GM18858 (cell line): ENCODE data around the gene ZNF429.
"Not testable (repeated sequence)": the region's sequence is repeated elsewhere in the genome, so short reads cannot be mapped to it uniquely, and the experiment has no call there.

Experiments
- ATAC-seq: cut with Tn5 transposase; IDR thresholded peaks from one replicate; pipeline ENCODE4 v1.9.1; 2021; ENCODE audit not compliant: unreplicated experiment

Gene ZNF429

DNA sequence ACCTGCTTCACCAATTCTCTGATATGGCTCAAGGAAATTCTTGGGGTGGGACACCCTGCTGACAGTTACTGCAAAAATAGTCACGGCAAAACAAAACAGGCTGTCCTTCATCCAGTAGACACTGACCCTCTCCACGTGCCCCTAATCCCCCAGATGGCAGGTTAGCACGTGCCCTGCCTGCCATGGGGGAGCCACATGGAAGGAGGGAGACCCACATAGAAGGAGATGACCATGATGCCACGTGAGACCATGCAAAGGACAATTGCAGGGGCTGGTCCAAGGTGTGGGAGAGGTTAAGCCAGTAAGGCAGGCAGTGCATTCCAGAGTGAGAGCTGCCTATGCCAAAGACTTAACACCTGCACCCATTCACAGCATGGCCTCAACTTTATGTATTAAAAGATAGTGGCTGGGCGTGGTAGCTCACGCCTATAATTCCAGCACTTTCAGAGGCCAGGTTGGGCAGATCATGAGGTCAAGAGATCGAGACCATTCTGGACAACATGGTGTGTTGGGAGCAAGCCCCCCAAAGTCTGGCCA lies 82.7 kb downstream of the ZNF429 start:
- ATAC-seq: no peak

GRCh38 chr19:21590867-21591266 lies 85.5 kb downstream of the ZNF429 start:
- ATAC-seq: no peak

DNA sequence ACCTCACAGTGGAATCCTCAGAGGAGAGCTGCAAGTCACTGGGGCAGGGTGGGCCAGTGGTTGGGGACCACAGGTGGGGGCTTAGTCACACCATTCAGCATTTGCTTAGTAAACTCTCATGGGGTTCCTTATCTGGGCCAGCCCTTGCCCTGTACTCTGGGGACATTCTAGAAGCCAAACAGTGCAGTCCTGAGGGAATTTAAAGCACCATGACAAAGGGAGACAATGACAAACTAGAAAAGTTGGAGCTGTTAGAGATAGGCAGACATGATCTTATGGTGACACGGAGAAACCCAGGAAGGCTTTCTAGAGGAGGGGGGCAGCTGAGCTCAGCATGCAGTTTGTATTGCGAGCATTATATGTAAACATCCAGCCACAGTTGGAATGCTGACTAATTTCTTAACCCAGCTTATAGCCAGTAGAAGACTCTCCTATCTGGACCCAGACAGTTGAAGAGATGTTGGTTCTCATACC lies 87.6 kb downstream of the ZNF429 start:
- no peak for ATAC-seq

GRCh38 chr19:21593502-21593901 lies 88.1 kb downstream of the ZNF429 start:
- ATAC-seq: no peak

DNA sequence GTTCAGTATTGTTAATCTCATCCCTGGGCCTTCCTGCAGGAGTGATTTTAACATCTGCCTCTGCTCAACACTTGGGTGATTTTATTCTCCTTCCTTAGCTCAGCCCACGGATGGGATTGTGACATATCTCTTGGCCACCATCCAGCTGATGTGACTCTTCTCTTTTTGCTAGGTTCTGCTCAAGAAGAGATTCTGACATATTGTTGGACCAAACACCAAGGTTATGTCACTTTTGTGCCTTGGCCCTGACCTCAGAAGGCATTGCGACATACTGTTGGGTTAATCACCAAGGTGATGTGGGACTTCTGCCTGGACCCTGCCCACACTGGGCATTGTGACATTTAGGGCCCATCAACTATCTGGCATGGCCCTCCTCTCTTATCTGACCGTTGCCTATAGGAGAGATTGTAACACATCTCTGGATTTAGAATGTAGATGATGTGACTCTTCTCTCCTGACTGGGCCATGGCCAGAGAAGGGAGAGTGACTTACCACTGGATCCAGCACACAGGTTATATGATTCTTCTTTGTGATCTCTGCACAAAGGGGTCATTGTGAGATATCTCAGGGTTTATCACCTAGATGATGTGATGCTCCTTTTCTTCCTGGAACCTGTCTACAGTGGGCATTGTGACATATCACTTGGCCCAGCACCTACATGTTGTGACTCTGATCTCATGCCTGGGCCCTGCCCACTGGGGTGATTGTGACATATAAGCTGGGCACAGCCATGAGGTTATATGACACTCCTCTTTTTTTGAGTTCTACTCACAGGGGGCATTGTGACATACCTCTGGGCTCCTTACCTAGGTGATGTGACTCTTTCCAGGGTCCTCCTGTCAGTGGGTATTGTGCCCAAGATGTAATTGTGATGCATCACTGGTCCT lies 88.8 kb downstream of the ZNF429 start:
- ATAC-seq: no peak

DNA sequence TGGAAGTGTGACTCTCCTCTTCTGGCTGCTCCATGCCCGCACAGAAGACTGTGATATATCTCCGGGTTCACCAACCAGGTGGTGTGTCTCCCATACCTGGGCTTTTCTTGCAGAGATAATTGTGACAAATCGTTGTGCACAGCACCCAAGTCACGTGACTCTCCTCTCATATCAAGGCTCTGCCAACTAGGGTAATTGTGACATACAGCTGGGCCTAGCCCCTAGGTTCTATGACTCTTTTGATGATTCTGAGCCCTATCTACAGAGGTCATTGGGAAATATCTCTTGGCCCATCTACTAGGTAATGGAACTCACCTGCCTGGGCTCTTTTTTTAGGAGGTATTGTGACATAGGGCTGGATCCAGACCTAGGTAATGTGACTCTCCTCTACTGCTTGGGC lies 89.8 kb downstream of the ZNF429 start:
- no peak for ATAC-seq

DNA sequence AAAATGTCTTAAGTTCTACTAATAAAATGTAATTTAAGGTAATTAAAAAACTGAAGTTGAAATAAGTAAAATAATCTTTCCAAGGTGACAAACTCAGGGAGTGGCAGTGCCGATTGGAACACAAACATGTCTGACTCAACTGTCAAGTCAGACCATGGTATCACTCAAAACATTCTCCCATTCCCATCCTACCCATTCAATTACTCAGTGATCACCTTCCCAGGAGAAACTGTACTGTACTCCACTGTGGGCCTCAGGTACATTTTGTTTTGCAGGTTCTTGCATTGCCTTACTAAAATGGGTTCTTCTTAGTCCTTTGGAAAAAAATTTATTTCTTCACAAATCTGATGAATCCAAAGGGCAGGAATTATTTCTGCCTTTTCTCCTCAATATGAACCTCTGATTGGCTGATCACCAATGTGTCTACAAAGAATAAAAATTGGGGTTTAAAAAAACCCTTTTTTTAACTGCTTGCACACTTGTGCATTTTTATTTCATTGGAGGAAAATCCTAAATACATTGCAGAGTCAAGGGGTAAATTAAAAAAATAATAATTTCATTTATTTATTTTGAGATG lies 96.8 kb downstream of the ZNF429 start:
- no peak for ATAC-seq

DNA sequence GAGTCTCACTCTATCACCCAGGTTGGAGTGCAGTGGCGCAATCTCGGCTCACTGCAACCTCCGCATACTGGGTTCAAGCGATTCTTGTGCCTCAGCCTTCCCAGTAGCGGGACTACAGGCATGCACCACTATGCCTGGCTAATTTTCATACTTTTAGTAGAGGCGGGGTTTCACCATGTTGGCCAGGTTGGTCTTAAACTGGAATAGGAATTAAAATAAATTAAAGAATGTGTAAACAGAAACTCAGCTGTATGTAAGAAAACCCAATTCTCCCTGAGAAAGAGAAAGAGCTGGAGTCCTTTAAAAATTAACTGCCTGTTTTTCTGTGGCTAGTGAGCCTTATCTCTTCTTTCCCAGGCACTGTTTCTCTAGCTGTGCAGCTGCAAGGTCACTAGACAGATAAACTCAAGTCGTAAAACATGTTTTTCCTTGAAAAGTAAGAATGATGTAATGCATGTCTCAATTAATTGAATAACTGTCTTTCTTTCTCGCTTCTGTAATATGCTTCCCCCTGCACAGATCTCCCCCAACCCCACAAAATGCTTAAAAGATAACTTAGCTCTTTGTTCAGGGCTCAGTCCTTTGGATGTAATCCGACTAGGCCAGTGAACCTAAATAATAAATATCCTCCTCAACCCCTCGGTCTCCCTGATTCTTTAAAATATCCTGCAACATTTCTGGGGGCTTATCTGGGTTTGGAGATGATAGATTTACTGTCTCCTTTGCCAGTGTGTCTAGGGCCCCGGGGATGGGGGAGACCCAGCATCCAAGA lies 97.4 kb downstream of the ZNF429 start:
- not testable (repeated sequence) for ATAC-seq

DNA sequence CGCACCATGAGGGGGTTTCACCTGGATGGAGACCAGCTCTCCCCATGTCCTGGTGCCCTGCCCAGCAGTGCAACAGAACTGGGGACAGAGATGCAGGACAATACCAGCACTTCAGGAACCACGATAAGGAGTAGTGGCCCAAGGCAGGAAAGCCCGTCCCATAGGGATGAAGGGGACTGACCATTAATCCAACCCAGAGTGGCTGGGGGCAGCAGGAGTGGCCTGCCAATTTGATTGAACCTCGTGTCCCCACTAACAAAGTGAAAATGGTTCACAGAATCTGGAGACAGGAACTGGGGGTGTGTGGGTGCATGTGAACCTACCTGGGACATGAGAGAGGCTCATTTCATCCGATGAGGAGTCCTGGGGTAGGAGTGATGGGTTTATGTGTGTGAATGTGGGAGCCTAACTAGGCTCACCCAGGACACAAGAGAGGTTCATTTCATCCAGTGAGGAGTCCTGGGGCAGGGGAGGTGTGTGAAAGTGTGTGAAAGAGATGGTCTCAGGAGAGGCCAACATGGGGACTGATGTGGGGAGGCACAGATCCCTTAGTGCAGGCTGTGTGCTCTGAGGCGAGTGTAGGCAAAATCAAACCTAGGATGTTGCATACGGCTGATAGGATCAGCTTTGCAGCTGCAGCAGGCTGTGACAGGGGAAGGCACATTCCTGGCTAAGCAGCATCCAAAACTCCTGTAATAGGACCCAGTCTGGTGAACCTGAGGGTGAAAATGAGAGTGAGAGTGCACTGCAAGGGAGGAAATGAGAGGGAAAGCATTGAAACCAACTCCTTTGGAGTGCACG lies 98.2 kb downstream of the ZNF429 start:
- ATAC-seq: no peak

GRCh38 chr19:21604351-21604926 lies 99.0 kb downstream of the ZNF429 start:
- no peak for ATAC-seq
